ENCODE measurements around the gene LNX2. TPM values are rescaled to one million over a fixed set of nuclear protein-coding genes. Genes with fewer than 3 reads are reported as not detected.

LNX2 gene
- total RNA-seq, 2 experiments from 2014 or later = 8.0 to 8.3 TPM

DNA sequence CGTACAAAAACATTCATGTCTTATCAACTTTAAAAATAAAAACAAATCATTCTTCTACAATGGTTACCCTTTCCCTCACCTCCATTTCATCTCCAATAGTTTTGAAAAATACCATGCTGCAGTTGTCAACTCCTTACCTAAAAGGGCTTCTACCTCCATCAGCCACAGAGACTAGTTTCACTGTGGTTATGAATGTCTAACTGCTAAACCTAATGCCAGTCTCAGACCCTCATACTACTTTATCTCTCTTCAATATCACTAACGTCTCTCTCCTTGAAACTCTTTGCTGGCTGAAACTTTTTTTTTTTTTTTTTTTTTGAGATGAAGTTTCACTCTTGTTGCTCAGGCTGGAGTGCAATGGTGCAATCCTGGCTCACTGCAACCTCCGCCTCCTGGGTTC, 27.1 kb downstream of the LNX2 start:
- Mint-ChIP-seq H3K9me3 (peaks cover 2% of the 10 kb centered on the region), H3K4me3 (no peak overlapping the region), H3K27ac (no peak overlapping the region), H3K4me1 (peaks cover under 1% of the 10 kb centered on the region), H3K27me3 (no peaks in the 10 kb centered on the region), H3K36me3 (peaks cover 2% of the 10 kb centered on the region)
- POLR2A ChIA-PET = no interaction called here
- DNase-seq (no peak), ATAC-seq (ENCODE audit: low read depth) (no peak)

GRCh38 chr13:27592865-27593264, 27.5 kb downstream of the LNX2 start:
- no peak for DNase-seq
- POLR2A ChIA-PET = no interaction called here
- Mint-ChIP-seq H3K36me3 (peaks cover 4% of the 10 kb centered on the region), H3K9me3 (peaks cover 3% of the 10 kb centered on the region), H3K27ac (no peak overlapping the region), H3K4me3 (no peak overlapping the region), H3K4me1 (peaks cover 3% of the 10 kb centered on the region), H3K27me3 (no peaks in the 10 kb centered on the region)
- ATAC-seq (ENCODE audit: low read depth) = no peak

GRCh38 chr13:27588405-27588804, 31.9 kb downstream of the LNX2 start:
- Mint-ChIP-seq H3K4me1 (peaks cover 15% of the 10 kb centered on the region), H3K36me3 (peaks cover 4% of the 10 kb centered on the region), H3K4me3 (no peak overlapping the region), H3K27me3 (no peaks in the 10 kb centered on the region), H3K9me3 (peaks cover 3% of the 10 kb centered on the region), H3K27ac (no peak overlapping the region)
- ATAC-seq (ENCODE audit: low read depth) (no peak), DNase-seq (no peak)
- POLR2A ChIA-PET = no interaction called here

- Mint-ChIP-seq H3K27ac (no peak overlapping the region), H3K4me1 (peaks cover 20% of the 10 kb centered on the region), H3K36me3 (peaks cover 6% of the 10 kb centered on the region), H3K4me3 (no peak overlapping the region), H3K27me3 (no peaks in the 10 kb centered on the region), H3K9me3 (peaks cover 3% of the 10 kb centered on the region)
- DNase-seq = no peak
- no peak for ATAC-seq (ENCODE audit: low read depth)
- POLR2A ChIA-PET = interaction anchor here (1.6 kb wide), 1 partner anchor 33 kb away, joined by 4 read pairs; the partner anchor contains the start of gene LNX2
These were observed 33.1 kb downstream of the LNX2 start for GRCh38 chr13:27587095-27587746.

DNA sequence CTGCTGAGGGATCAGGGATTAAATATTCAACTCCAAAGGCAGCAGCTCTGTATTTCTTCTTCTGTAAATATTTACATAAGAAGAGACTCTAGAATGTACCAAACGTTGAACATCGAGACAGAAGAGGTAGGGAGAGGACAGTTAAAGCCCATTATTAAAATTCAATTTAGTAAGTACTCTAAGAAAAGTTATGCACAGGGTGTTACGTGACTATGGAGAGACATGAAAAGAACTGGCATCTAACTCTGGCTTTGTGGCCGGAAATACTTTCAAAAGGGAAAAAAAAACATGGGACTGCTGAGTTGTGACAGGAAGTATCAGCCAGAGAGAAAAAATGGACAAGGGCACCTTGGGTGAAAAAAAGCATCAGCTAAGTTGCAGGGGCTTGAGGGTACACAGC, 36.7 kb downstream of the LNX2 start:
- no peak for ATAC-seq (ENCODE audit: low read depth)
- peak overlapping the region; percentile 63 for H3K27ac Mint-ChIP-seq
- POLR2A ChIA-PET = no interaction called here
- peaks cover 3% of the 10 kb centered on the region for H3K9me3 Mint-ChIP-seq
- peaks cover 20% of the 10 kb centered on the region for H3K4me1 Mint-ChIP-seq
- no peak for DNase-seq
- H3K36me3 Mint-ChIP-seq = peaks cover 11% of the 10 kb centered on the region
- no peaks in the 10 kb centered on the region for H3K27me3 Mint-ChIP-seq
- H3K4me3 Mint-ChIP-seq = peak overlapping the region; percentile 59

GRCh38 chr13:27578121-27579030, 42.0 kb downstream of the LNX2 start:
- POLR2A ChIA-PET = no interaction called here
- Mint-ChIP-seq H3K4me1 (peaks cover 8% of the 10 kb centered on the region), H3K27me3 (no peaks in the 10 kb centered on the region)

DNA sequence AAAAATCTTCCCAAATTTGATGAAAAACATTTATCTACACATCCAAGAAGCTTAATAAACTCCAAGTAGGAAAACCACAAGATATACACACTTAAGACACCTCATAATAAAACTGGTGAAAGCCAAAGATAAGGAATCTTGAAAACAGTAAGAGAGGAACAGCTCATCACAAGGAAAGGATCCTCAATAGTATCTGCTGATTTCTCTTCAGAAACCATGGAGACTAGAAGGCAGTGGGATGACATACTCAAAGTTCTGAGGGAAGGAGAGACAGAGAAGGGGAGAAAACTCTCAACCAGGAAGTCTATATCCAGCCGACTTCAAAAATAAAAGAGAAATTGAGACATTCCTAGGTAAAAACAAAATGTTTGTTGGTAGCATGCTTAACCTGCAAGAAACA, 45.7 kb downstream of the LNX2 start:
- DNase-seq = no peak
- Mint-ChIP-seq H3K9me3 (no peaks in the 10 kb centered on the region), H3K4me1 (peaks cover 19% of the 10 kb centered on the region), H3K27me3 (no peaks in the 10 kb centered on the region), H3K4me3 (no peak overlapping the region), H3K36me3 (peaks cover 20% of the 10 kb centered on the region), H3K27ac (no peak overlapping the region)
- POLR2A ChIA-PET = interaction anchor here (2.6 kb wide), 1 partner anchor 46 kb away, joined by 9 read pairs; the partner anchor contains the start of gene LNX2
- ATAC-seq (ENCODE audit: low read depth) = no peak

More at GRCh38 chr13:27578121-27579030, 42.0 kb downstream of the LNX2 start:
- Mint-ChIP-seq H3K9me3 (no peaks in the 10 kb centered on the region), H3K36me3 (peaks cover 26% of the 10 kb centered on the region), H3K4me3 (no peak overlapping the region), H3K27ac (no peak overlapping the region)
- DNase-seq (no peak), ATAC-seq (ENCODE audit: low read depth) (no peak)

DNA sequence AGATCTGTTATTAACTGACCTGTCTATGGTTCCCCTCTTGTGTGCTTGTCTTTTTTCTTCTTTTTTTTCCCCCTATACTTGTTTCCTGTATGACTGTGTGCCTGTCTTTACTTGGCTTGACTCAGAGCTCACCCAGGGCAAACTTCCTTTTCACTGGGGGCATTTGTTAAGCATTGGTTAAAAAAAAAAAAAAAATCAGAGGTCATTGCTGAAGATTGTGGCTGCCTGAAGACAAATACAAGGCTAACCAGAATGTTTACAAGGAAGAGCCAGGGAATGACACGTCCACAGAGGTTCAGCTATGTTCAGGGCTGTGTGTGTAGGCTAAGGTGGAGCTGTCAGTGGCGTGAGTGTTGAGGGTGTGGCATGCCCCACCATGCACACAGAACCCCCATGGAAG, 47.1 kb downstream of the LNX2 start:
- POLR2A ChIA-PET = interaction anchor here (2.6 kb wide), 1 partner anchor 47 kb away, joined by 9 read pairs; the partner anchor contains the start of gene LNX2
- Mint-ChIP-seq H3K27me3 (no peaks in the 10 kb centered on the region), H3K4me1 (peaks cover 19% of the 10 kb centered on the region), H3K4me3 (no peak overlapping the region), H3K9me3 (no peaks in the 10 kb centered on the region), H3K27ac (no peak overlapping the region), H3K36me3 (peaks cover 25% of the 10 kb centered on the region)
- ATAC-seq (ENCODE audit: low read depth) = peak; percentile 61
- DNase-seq = no peak

DNA sequence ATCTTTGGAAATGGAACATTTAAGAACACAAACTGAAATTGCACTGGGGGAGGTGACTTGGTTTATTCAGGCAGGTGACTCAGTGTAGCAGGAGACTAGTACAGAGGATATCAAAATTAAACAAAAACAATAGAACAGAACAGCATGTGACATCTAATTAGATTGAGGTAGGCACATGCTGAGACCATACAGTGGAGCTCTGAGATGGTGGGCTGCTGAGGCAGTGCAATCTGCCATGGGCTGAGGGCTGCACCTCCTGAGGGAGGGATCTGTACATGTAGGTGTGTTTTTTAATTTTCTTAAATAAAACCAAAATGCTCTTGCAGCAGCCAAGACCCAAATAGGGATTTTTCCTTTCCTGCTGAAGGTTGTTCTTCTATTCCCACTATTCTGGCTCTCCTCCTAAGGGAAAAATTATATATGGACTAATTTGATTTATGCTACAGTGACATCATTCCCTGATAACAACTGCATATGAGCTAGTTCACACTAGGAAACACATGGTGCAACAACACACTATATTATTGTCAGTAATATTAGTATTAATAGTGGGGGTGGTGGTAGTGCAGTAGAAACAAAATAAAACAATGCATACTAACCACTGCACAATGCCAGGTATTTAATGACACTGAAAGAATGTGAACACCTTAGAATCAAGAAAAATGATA, 48.0 kb downstream of the LNX2 start:
- no peak for ATAC-seq (ENCODE audit: low read depth)
- Mint-ChIP-seq H3K4me3 (no peak overlapping the region), H3K36me3 (peaks cover 23% of the 10 kb centered on the region), H3K27ac (no peak overlapping the region), H3K9me3 (no peaks in the 10 kb centered on the region), H3K4me1 (peaks cover 19% of the 10 kb centered on the region), H3K27me3 (no peaks in the 10 kb centered on the region)
- DNase-seq = no peak
- POLR2A ChIA-PET = interaction anchor here (2.6 kb wide), 1 partner anchor 48 kb away, joined by 9 read pairs; the partner anchor contains the start of gene LNX2

DNA sequence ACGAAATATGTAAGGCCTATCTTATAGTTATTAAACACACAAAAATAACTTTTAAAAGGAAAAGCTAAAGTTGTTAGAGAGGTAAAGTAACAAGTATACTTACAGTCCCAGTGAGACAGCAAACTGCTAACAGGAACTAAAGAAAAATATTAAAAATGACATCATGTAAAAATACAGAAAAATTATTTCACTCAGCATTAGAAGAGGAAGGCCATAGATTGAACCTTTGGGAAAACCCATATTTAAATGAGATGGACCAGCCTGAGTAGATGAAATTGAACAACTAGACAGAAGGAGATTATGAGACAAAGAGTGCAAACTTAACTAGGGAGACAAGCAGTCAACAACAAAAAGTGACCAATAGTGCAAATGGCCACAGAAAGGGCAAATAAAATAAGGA, 49.4 kb downstream of the LNX2 start:
- H3K4me1 Mint-ChIP-seq = peaks cover 19% of the 10 kb centered on the region
- no peak overlapping the region for H3K27ac Mint-ChIP-seq
- POLR2A ChIA-PET = no interaction called here

DNA sequence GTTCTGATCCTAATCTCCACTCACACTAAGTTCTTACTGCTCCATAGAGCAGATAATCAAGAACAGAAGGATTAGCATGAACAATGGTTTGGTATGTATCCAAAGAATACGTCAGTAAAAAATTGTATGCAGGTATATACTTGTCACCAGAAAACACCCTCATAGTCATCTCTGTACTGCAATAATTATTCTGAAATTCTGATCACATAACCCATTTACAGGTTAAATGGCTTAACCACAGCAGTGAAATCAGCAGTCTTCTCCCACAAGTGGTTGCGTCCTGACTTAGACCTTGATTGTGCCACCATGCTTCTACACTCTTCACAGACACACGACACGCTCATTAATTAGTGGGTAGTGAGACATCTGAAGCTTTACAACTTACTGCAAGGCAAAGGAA, 50.9 kb downstream of the LNX2 start:
- DNase-seq (no peak), ATAC-seq (ENCODE audit: low read depth) (no peak)
- POLR2A ChIA-PET = no interaction called here
- H3K36me3 Mint-ChIP-seq = peaks cover 9% of the 10 kb centered on the region
- no peak overlapping the region for H3K27ac Mint-ChIP-seq
- peaks cover 19% of the 10 kb centered on the region for H3K4me1 Mint-ChIP-seq
- no peak overlapping the region for H3K4me3 Mint-ChIP-seq
- H3K9me3 Mint-ChIP-seq = no peaks in the 10 kb centered on the region
- H3K27me3 Mint-ChIP-seq = no peaks in the 10 kb centered on the region

More for the DNA sequence above, 49.4 kb downstream of the LNX2 start:
- Mint-ChIP-seq H3K36me3 (peaks cover 17% of the 10 kb centered on the region), H3K27me3 (no peaks in the 10 kb centered on the region), H3K9me3 (no peaks in the 10 kb centered on the region), H3K4me3 (no peak overlapping the region)
- ATAC-seq (ENCODE audit: low read depth) (no peak), DNase-seq (no peak)

- no peaks in the 10 kb centered on the region for H3K9me3 Mint-ChIP-seq
- POLR2A ChIA-PET = no interaction called here
These were observed 54.5 kb downstream of the LNX2 start for GRCh38 chr13:27565818-27566217.

DNA sequence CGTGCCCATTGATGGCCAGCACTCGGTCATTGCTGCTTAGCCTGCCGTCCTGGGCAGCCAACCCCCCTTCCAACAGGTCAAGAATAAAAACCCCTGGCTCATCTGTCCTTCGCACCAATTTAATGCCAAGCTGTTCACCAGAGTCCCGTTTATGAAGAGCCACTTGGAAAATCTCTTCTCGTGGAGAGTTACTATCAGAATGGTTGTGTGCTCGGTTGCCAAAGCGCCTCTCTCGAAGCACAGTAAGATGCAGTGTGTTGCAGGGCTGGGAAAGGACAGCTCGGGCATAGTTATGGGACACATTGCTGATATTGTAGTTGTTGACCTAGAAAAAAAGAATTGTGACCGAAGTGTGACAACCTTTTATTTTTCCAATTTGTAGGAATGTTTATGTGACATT, 57.9 kb downstream of the LNX2 start:
- Mint-ChIP-seq H3K36me3 (peaks cover 9% of the 10 kb centered on the region), H3K27me3 (no peaks in the 10 kb centered on the region), H3K9me3 (no peaks in the 10 kb centered on the region), H3K4me1 (peaks cover 5% of the 10 kb centered on the region), H3K27ac (no peak overlapping the region), H3K4me3 (no peak overlapping the region)
- POLR2A ChIA-PET = no interaction called here
- ATAC-seq (ENCODE audit: low read depth) (no peak), DNase-seq (no peak)

More at GRCh38 chr13:27565818-27566217, 54.5 kb downstream of the LNX2 start:
- H3K27me3 Mint-ChIP-seq = no peaks in the 10 kb centered on the region
- no peak overlapping the region for H3K27ac Mint-ChIP-seq
- peaks cover 11% of the 10 kb centered on the region for H3K36me3 Mint-ChIP-seq
- H3K4me3 Mint-ChIP-seq = no peak overlapping the region
- no peaks in the 10 kb centered on the region for H3K4me1 Mint-ChIP-seq
- ATAC-seq (ENCODE audit: low read depth) = no peak
- DNase-seq = no peak
